ENCODE data around the gene ZMYM4.

ZMYM4 gene

GRCh38 chr1:35451125-35451528, 182.6 kb downstream of the ZMYM4 start:
- ATAC-seq, result peak; percentile 95

GRCh38 chr1:35452106-35452774, 183.7 kb downstream of the ZMYM4 start:
- ATAC-seq, result peak; percentile 72
- TF ChIP-seq ZNF70 (CRISPR knock-in tag; IDR thresholded peaks at IDR 0.05) (no peak), GLIS3 (CRISPR knock-in tag; IDR thresholded peaks at IDR 0.05) (no peak), ISL1 (CRISPR knock-in tag; IDR thresholded peaks at IDR 0.05) (no peak), RARB (CRISPR knock-in tag; IDR thresholded peaks at IDR 0.05) (no peak), PPARA (CRISPR knock-in tag; IDR thresholded peaks at IDR 0.05; ENCODE audit: borderline replicate concordance) (no peak), CSDC2 (CRISPR knock-in tag; IDR thresholded peaks at IDR 0.05) (no peak), ZFP3 (CRISPR knock-in tag; IDR thresholded peaks at IDR 0.05) (no peak), ARNTL (CRISPR knock-in tag; IDR thresholded peaks at IDR 0.05; ENCODE audit: borderline replicate concordance, low read depth) (no peak), OSR1 (CRISPR knock-in tag; IDR thresholded peaks at IDR 0.05) (no peak)
- TF ChIP-seq, protein P1, sequence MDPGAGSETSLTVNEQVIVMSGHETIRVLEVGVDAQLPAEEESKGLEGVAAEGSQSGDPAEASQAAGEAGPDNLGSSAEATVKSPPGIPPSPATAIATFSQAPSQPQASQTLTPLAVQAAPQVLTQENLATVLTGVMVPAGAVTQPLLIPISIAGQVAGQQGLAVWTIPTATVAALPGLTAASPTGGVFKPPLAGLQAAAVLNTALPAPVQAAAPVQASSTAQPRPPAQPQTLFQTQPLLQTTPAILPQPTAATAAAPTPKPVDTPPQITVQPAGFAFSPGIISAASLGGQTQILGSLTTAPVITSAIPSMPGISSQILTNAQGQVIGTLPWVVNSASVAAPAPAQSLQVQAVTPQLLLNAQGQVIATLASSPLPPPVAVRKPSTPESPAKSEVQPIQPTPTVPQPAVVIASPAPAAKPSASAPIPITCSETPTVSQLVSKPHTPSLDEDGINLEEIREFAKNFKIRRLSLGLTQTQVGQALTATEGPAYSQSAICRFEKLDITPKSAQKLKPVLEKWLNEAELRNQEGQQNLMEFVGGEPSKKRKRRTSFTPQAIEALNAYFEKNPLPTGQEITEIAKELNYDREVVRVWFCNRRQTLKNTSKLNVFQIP (CRISPR knock-in tag; IDR thresholded peaks at IDR 0.05; ENCODE audit: borderline replicate concordance, low read depth), result no peak
- TF ChIP-seq, protein P2, sequence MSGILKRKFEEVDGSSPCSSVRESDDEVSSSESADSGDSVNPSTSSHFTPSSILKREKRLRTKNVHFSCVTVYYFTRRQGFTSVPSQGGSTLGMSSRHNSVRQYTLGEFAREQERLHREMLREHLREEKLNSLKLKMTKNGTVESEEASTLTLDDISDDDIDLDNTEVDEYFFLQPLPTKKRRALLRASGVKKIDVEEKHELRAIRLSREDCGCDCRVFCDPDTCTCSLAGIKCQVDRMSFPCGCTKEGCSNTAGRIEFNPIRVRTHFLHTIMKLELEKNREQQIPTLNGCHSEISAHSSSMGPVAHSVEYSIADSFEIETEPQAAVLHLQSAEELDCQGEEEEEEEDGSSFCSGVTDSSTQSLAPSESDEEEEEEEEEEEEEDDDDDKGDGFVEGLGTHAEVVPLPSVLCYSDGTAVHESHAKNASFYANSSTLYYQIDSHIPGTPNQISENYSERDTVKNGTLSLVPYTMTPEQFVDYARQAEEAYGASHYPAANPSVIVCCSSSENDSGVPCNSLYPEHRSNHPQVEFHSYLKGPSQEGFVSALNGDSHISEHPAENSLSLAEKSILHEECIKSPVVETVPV (CRISPR knock-in tag; IDR thresholded peaks at IDR 0.05), result no peak

More at GRCh38 chr1:35451125-35451528, 182.6 kb downstream of the ZMYM4 start:
- no peak for TF ChIP-seq ESRRG (CRISPR knock-in tag; IDR thresholded peaks at IDR 0.05)
- TF ChIP-seq, protein P2 (CRISPR knock-in tag; IDR thresholded peaks at IDR 0.05), result no peak
- TF ChIP-seq ZNF70 (CRISPR knock-in tag; IDR thresholded peaks at IDR 0.05), result no peak
- no peak for TF ChIP-seq PPARA (CRISPR knock-in tag; IDR thresholded peaks at IDR 0.05; ENCODE audit: borderline replicate concordance)
- TF ChIP-seq TCF4 (CRISPR knock-in tag; IDR thresholded peaks at IDR 0.05; ENCODE audit: borderline replicate concordance), result no peak
- no peak for TF ChIP-seq TOX (CRISPR knock-in tag; IDR thresholded peaks at IDR 0.05; ENCODE audit: borderline replicate concordance)
- no peak for TF ChIP-seq PATZ1 (CRISPR knock-in tag; IDR thresholded peaks at IDR 0.05; ENCODE audit: borderline replicate concordance)

GRCh38 chr1:35453031-35453430, 184.5 kb downstream of the ZMYM4 start:
- TF ChIP-seq SNAI2 (CRISPR knock-in tag; IDR thresholded peaks at IDR 0.05), result no peak
- TF ChIP-seq, protein P1 (CRISPR knock-in tag; IDR thresholded peaks at IDR 0.05; ENCODE audit: borderline replicate concordance, low read depth), result no peak
- ATAC-seq, result no peak

- TF ChIP-seq CREB5 (CRISPR knock-in tag; IDR thresholded peaks at IDR 0.05; ENCODE audit: low read depth) (no peak), GLIS3 (CRISPR knock-in tag; IDR thresholded peaks at IDR 0.05) (no peak), ZNF8 (CRISPR knock-in tag; IDR thresholded peaks at IDR 0.05) (no peak), ZNF70 (CRISPR knock-in tag; IDR thresholded peaks at IDR 0.05) (no peak), ZC3H10 (CRISPR knock-in tag; IDR thresholded peaks at IDR 0.05) (no peak), BACH2 (CRISPR knock-in tag; IDR thresholded peaks at IDR 0.05; ENCODE audit: borderline replicate concordance) (no peak), OSR1 (CRISPR knock-in tag; IDR thresholded peaks at IDR 0.05) (no peak), ARNTL (CRISPR knock-in tag; IDR thresholded peaks at IDR 0.05; ENCODE audit: borderline replicate concordance, low read depth) (no peak), ZFP3 (CRISPR knock-in tag; IDR thresholded peaks at IDR 0.05) (no peak), SNAI2 (CRISPR knock-in tag; IDR thresholded peaks at IDR 0.05) (no peak)
- TF ChIP-seq, protein P2 (CRISPR knock-in tag; IDR thresholded peaks at IDR 0.05), result no peak
- no peak for ATAC-seq
These were observed 185.7 kb downstream of the ZMYM4 start for GRCh38 chr1:35454176-35454575.

Measured in SK-N-SH treated with all-trans-retinoic acid at 6 μM for 48 hours (cell line).